Activated CD4-positive, alpha-beta memory T cell treated with anti-CD3 and anti-CD28 coated beads for 36 hours (primary cell): Measurements from ENCODE around the gene CHD1L. TPM values are rescaled to one million over a fixed set of nuclear protein-coding genes. Genes with fewer than 3 reads are reported as not detected.
A peak's percentile ranks its signal among the peaks of the same experiment; 100 is the strongest.

Experiments
- CTCF ChIA-PET: fragments of 350-600 bp; sonication (Branson Sonifier 250); formaldehyde crosslinking; loops from one replicate; lab custom pipeline; 2021; ENCODE audit warnings: antibody characterized with exemption, inconsistent platforms; lab: Charles Lee
- POLR2A ChIA-PET: fragments of 350-600 bp; sonication (Branson Sonifier 250); formaldehyde crosslinking; loops from one replicate; lab custom pipeline; 2021; ENCODE audit warnings: antibody characterized with exemption; lab: Charles Lee
- DNase-seq: peaks from one replicate; pipeline ENCODE4 v3.0.0-alpha.2; 2020
- H3K27ac Mint-ChIP-seq: one replicate; pipeline ENCODE4 v1.8.0; 2021; ENCODE audit warnings: mixed read lengths
- H3K27me3 Mint-ChIP-seq: one replicate; pipeline ENCODE4 v1.8.0; 2021; ENCODE audit warnings: mixed read lengths
- H3K36me3 Mint-ChIP-seq: one replicate; pipeline ENCODE4 v1.8.0; 2021; ENCODE audit warnings: mixed read lengths
- H3K4me1 Mint-ChIP-seq: one replicate; pipeline ENCODE4 v1.8.0; 2021; ENCODE audit warnings: low read depth, mixed read lengths
- H3K4me3 Mint-ChIP-seq: one replicate; pipeline ENCODE4 v1.8.0; 2021; ENCODE audit warnings: mild to moderate bottlenecking, mixed read lengths
- H3K9me3 Mint-ChIP-seq: one replicate; pipeline ENCODE4 v1.8.0; 2021; ENCODE audit warnings: mixed read lengths
- intact Hi-C: fragments of 100-400 bp; cut with micrococcal nuclease; formaldehyde crosslinking; loops from one replicate; pipeline ENCODE4 v1.15.1; 2023
- total RNA-seq, 2 experiments: library from RNA; stranded (reverse); gene quantifications; one replicate each; pipeline ENCODE4 v1.2.3, GENCODE V29; 2021

The CHD1L gene
- total RNA-seq, 2 experiments from 2014 or later = 71.2 to 72.0 TPM

DNA sequence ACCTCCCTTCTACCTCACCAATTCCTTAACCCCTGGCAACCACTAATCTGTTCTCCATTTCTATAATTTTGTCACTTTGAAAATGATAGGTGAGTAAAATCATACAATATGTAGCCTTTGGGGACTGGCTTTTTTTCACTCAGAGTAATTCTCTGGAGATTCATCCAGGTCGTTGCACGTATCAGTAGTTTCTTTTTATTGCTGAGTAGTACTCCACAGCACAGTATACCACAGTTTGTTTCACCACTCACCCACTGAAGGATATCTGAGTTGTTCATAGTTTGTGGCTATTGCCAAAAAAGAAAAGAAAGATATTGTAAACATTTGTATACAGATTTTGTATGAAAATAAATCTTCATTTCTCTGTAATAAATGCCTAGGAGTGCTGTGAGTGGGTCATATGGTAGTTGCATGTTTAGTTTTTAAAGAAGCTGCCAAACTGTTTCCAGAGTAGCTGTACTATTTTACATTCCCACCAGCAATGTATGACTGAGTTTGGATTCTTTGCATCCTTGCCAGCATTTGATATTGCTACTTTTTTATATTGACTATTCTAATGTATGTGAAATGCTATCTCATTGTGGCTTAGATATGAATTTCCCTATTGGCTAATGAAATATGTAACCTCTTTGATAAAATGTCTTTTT lies 3.7 kb downstream of the CHD1L start:
- CTCF ChIA-PET = interaction anchor here (1.4 kb wide), 1 partner anchor 73 kb away, joined by 4 read pairs; no protein-coding TSS in a partner anchor
- H3K9me3 Mint-ChIP-seq = no peaks in the 10 kb centered on the region
- H3K36me3 Mint-ChIP-seq = peaks cover 5% of the 10 kb centered on the region
- POLR2A ChIA-PET = interaction anchor here (1.3 kb wide), 1 partner anchor 22 kb away, joined by 3 read pairs; no protein-coding TSS in a partner anchor
- H3K27me3 Mint-ChIP-seq = no peaks in the 10 kb centered on the region
- intact Hi-C loops = no loop called here
- peak overlapping the region; percentile 8 for H3K27ac Mint-ChIP-seq
- no peak overlapping the region for H3K4me3 Mint-ChIP-seq
- H3K4me1 Mint-ChIP-seq = peaks cover 54% of the 10 kb centered on the region
- no peak for DNase-seq

DNA sequence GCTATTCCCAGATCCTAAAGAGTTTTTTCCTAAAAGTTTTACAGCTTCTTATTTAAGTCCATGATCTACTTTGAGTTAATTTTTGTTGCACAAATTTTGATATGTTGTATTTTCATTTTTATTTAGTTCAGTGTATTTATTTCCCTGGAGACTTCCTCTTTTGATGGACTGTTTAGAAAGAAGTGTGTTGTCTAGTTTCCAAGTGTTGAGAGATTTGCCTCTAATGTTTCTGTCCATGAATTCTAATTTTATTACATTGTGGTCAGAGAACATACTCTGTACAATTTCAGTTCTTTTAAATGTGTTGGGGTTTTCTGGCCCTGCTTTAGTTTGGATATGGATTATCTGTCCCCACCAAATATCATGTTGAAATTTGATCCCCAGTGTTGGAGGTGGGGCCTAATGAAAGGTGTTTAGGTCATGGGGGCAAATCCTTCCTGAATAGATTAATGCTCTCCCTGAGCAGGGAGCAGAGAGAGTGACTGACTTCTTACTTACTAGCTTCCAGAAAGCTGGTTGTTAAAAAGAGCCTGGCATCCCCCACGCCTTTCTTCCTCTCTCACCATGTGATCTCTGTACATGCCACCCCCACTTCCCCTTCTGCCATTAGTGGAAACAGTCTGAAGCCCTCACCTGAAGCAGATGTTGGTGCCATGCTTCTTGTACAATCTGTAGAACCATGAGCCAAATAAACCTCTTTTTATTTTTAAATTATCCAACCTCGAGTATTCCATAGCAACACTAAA lies 4.6 kb downstream of the CHD1L start:
- ChIA-PET POLR2A (interaction anchor here (1.3 kb wide), 1 partner anchor 21 kb away, joined by 3 read pairs; no protein-coding TSS in a partner anchor), CTCF (no interaction called here)
- no peak for DNase-seq
- Mint-ChIP-seq H3K27ac (no peak overlapping the region), H3K4me3 (no peak overlapping the region), H3K36me3 (peaks cover 5% of the 10 kb centered on the region), H3K9me3 (no peaks in the 10 kb centered on the region), H3K4me1 (peaks cover 52% of the 10 kb centered on the region), H3K27me3 (no peaks in the 10 kb centered on the region)
- intact Hi-C loops = no loop called here

DNA sequence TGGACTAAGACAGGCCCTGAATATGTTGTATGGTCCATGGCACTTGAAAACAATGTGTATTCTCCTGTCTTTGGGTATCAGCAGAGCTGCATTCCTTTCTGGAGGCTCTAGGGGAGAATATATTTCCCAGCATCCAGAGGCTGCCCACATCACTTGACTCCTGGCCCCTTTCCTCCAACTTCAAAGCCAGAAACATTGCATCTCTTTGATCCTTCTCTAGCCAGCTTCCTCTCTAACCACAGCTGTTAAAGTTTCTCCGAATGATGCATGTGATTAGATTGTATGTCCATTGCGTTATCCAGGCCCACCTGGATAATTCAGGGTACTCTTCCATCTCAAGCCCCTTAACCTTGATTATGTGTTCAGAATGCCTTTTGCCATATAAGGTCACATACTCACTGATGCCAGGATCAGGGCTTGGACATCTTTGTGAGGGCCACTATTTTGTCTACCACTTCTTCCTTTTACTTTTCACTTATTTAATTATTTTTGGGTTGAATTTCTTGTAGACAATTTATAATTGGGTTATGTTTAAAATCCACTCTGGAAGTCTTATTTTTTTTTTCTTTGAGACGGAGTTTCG lies 5.3 kb downstream of the CHD1L start:
- H3K9me3 Mint-ChIP-seq = no peaks in the 10 kb centered on the region
- no peak overlapping the region for H3K27ac Mint-ChIP-seq
- ChIA-PET CTCF (no interaction called here), POLR2A (no interaction called here)
- no peak for DNase-seq
- H3K4me3 Mint-ChIP-seq = no peak overlapping the region
- intact Hi-C loops = no loop called here
- peaks cover 50% of the 10 kb centered on the region for H3K4me1 Mint-ChIP-seq
- peaks cover 6% of the 10 kb centered on the region for H3K36me3 Mint-ChIP-seq
- H3K27me3 Mint-ChIP-seq = no peaks in the 10 kb centered on the region

DNA sequence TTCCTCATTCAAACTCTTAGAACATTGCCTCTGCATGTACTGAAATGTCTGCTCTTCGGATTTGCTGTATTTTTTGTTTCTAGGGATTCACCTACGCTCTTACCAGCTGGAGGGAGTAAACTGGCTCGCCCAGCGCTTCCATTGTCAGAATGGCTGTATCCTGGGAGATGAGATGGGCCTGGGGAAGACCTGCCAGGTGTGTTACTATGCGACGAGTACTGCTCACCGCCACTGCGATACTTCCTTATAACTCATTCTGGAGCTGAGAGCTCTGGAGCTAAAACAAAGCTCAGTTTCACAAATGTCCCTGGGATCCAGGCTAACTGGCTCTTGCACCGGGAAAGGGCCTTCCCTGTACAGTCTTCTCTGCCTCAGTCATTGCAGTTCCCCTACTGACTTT lies 10.1 kb downstream of the CHD1L start:
- Mint-ChIP-seq H3K27me3 (no peaks in the 10 kb centered on the region), H3K9me3 (no peaks in the 10 kb centered on the region), H3K27ac (no peak overlapping the region), H3K36me3 (peaks cover 26% of the 10 kb centered on the region), H3K4me1 (peaks cover 19% of the 10 kb centered on the region), H3K4me3 (no peak overlapping the region)
- CTCF ChIA-PET = interaction anchor here (0.8 kb wide), 1 partner anchor 27 kb away, joined by 3 read pairs; the partner anchor contains the start of gene FMO5
- POLR2A ChIA-PET = no interaction called here
- no peak for DNase-seq
- intact Hi-C loops = no loop called here

DNA sequence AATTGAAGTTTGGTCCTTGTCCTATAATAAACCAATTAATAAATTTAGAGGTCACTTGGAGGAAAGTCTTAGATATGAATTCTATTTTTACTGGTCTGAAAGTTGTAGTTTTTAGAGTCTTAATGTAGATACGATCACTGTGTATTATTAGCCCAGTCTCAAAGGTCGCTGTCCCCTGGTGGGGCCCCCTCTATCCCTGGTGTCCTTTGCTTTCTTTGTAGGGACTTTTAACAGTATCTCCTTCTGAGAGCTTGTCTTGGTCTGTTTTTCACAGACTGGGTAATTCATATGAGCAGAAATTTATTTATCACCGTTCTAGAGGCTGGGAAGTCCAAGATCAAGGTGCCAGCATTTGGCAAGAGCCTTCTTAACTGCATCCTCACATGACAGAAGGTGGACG lies 18.5 kb downstream of the CHD1L start:
- intact Hi-C loops = no loop called here
- H3K4me3 Mint-ChIP-seq = no peak overlapping the region
- no peaks in the 10 kb centered on the region for H3K9me3 Mint-ChIP-seq
- peaks cover 53% of the 10 kb centered on the region for H3K36me3 Mint-ChIP-seq
- ChIA-PET POLR2A (no interaction called here), CTCF (no interaction called here)
- no peak for DNase-seq
- H3K27ac Mint-ChIP-seq = no peak overlapping the region
- no peaks in the 10 kb centered on the region for H3K27me3 Mint-ChIP-seq
- H3K4me1 Mint-ChIP-seq = no peaks in the 10 kb centered on the region

DNA sequence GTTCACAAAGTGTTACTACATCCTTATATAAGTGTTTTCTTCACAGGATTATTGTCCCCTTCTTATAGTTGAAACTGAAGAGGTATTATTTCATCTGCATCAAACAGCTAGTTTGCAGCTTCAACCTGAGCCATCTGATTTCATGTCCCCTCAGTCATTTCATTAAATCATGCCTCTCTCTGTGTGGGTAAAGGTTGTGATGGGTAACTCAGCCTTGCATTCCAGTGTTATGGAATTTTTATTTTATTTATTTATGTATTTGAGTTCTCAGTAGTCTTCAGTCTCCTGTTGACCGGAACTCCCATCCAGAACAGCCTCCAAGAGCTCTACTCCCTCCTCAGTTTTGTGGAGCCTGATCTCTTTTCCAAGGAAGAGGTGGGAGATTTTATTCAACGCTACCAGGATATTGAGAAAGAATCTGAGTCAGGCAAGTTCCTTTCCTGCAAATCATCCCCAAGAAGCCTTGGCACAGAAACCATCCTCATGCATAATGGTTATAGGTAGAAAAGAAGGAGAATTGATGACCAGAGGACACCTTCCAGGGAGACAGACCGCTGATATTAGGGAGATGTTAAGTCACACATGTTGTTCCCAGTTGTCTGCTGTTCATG lies 21.8 kb downstream of the CHD1L start:
- intact Hi-C loops = no loop called here
- DNase-seq = no peak
- Mint-ChIP-seq H3K4me1 (no peaks in the 10 kb centered on the region), H3K27me3 (no peaks in the 10 kb centered on the region), H3K9me3 (no peaks in the 10 kb centered on the region), H3K36me3 (peaks cover 65% of the 10 kb centered on the region), H3K4me3 (no peak overlapping the region), H3K27ac (no peak overlapping the region)
- POLR2A ChIA-PET = no interaction called here
- CTCF ChIA-PET = no interaction called here

DNA sequence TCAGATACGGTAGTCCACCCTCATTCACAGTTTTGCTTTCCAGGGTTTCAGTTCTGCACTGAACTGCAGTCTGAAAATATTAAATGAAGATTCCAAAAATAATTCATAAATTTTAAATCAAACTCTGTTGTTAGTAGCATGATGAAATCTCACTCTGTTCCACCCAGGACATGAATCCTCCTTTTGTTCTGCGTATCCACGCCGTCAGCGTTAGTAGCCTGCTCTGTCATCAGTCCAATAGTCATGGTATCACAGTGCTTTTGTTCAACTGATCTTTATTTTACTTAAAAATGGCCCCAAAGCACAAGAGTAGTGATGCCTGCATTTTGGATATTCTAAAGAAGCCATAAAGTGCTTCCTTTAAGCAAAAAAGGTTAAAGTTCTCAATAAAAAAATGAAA lies 23.9 kb downstream of the CHD1L start:
- Mint-ChIP-seq H3K4me1 (no peaks in the 10 kb centered on the region), H3K4me3 (no peak overlapping the region), H3K9me3 (no peaks in the 10 kb centered on the region), H3K27ac (no peak overlapping the region), H3K27me3 (no peaks in the 10 kb centered on the region), H3K36me3 (peaks cover 60% of the 10 kb centered on the region)
- ChIA-PET CTCF (no interaction called here), POLR2A (no interaction called here)
- intact Hi-C loops = no loop called here
- DNase-seq = no peak

DNA sequence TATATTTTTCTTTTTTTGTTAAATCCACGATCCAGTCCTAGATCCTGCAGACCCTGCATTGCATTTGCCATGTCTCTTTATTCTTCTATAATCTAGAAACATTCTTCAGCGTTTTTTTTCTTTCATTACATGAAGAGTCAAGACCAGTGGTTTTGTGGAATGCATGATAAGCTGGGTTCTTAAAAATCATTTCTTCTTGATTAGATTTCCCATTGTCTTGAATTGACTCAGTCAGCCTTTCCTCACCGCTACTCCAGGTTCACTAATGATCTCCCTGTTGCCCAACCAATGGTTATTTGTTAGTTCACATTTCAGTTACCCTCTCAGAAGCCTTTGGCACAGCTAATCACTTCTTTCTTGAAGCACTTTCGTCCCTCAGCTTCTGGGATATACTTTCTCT lies 25.2 kb downstream of the CHD1L start:
- POLR2A ChIA-PET = interaction anchor here (1.5 kb wide), 1 partner anchor 22 kb away, joined by 3 read pairs; no protein-coding TSS in a partner anchor
- no peaks in the 10 kb centered on the region for H3K27me3 Mint-ChIP-seq
- intact Hi-C loops = no loop called here
- H3K4me1 Mint-ChIP-seq = no peaks in the 10 kb centered on the region
- peaks cover 59% of the 10 kb centered on the region for H3K36me3 Mint-ChIP-seq
- no peaks in the 10 kb centered on the region for H3K9me3 Mint-ChIP-seq
- no peak overlapping the region for H3K27ac Mint-ChIP-seq
- H3K4me3 Mint-ChIP-seq = no peak overlapping the region
- CTCF ChIA-PET = no interaction called here
- no peak for DNase-seq

DNA sequence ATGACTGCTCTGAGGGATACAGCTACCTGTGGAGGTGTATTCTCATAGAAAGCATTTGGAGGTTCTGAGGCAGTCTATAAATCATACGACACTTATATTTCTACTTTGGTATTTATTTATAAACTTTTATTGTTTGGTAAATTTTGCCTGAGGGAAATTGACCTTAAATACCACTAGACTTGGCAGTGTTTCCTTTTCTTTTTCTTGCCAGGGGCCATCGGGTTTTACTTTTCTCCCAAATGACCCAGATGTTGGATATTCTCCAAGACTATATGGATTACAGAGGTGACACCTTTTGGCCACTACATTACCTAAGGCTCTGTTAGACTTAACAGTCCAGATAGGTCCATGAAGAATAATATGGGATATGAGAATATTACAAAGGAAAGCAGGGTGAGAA lies 28.2 kb downstream of the CHD1L start:
- ChIA-PET POLR2A (no interaction called here), CTCF (no interaction called here)
- Mint-ChIP-seq H3K4me3 (no peak overlapping the region), H3K27ac (no peak overlapping the region), H3K4me1 (peaks cover 4% of the 10 kb centered on the region), H3K36me3 (peaks cover 56% of the 10 kb centered on the region), H3K9me3 (no peaks in the 10 kb centered on the region), H3K27me3 (no peaks in the 10 kb centered on the region)
- intact Hi-C loops = loop anchor here (5.0 kb wide), 1 partner anchor 622 kb away; no protein-coding TSS in a partner anchor
- DNase-seq = no peak

DNA sequence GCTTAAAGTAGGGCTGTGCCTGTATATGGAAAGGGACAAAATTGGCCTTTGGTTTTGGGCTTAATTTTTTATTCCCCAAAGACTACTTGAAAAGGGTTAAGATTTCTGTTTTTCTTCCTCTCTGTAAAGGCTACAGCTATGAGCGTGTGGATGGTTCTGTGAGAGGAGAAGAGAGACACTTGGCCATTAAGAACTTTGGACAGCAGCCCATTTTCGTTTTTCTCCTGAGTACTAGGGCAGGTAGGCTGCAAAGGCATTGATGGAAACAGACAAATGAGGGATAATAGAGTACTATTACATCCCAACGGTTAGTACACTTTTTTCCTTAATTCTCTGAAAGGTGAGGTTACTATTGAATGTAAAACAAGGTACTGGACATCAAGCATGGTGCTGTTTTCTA lies 29.6 kb downstream of the CHD1L start:
- ChIA-PET CTCF (interaction anchor here (1.4 to 4.9 kb wide), 3 partner anchors 13 to 116 kb away, joined by 3 to 79 read pairs (median 3); no protein-coding TSS in a partner anchor), POLR2A (no interaction called here)
- H3K27me3 Mint-ChIP-seq = no peaks in the 10 kb centered on the region
- intact Hi-C loops = loop anchor here (5.0 kb wide), 1 partner anchor 620 kb away; no protein-coding TSS in a partner anchor
- H3K4me3 Mint-ChIP-seq = no peak overlapping the region
- H3K9me3 Mint-ChIP-seq = no peaks in the 10 kb centered on the region
- no peak for DNase-seq
- peaks cover 57% of the 10 kb centered on the region for H3K36me3 Mint-ChIP-seq
- H3K27ac Mint-ChIP-seq = no peak overlapping the region
- peaks cover 4% of the 10 kb centered on the region for H3K4me1 Mint-ChIP-seq

DNA sequence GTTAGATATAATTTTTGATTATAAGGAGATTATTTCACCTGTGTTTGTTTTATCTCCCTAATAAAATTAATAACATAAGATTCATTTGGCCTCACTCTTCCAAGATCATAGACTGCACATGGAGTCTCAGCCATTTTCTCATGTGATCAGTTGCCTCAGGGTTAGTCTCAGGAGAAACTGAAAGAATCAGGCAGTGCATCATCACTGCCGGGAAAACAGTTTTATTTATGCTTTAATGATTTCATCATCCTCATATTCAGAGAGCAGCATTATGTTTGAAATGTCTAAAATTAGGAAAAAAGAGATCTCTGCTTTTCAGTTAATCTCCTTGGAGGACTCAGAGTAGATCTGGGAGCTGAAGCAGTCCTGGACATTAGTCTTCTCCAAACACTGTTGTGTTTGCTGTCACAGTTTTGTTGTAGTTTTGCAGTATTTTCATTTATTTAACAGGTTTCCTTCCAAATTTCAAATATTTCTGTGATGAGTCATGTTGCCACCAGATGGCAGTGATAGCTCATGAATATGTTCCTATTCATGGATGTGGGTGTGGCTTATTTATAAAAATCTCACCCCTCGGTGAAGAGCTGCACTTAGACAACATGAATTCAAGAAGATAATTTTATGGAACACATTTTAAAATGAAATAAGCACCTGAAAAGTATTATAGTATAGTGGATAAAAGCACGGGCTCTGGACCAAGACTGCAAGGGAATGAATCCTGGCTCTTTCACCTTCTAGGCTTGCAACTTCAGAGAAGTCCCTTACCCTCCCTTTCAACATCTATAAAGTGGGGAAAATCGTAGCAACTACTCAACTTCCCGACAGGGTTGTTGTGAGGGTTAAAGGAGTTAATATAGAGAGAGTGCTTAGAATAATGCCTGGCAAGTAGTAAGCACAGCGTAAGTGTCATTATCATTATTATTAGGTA lies 31.2 kb downstream of the CHD1L start:
- Mint-ChIP-seq H3K27ac (no peak overlapping the region), H3K9me3 (no peaks in the 10 kb centered on the region), H3K4me3 (no peak overlapping the region), H3K36me3 (peaks cover 55% of the 10 kb centered on the region), H3K27me3 (no peaks in the 10 kb centered on the region), H3K4me1 (peaks cover 4% of the 10 kb centered on the region)
- DNase-seq = no peak
- ChIA-PET POLR2A (no interaction called here), CTCF (interaction anchor here (0.6 to 4.9 kb wide), 13 partner anchors 11 to 619 kb away, joined by 3 to 79 read pairs (median 3); no protein-coding TSS in a partner anchor)
- intact Hi-C loops = loop anchor here (1.0 to 5.0 kb wide), 2 partner anchors 117 to 619 kb away; no protein-coding TSS in a partner anchor
